HepG2 (cell line): ENCODE data around the gene PACC1. TPM values are rescaled to one million over a fixed set of nuclear protein-coding genes. Genes with fewer than 3 reads are reported as not detected.
A peak's percentile ranks its signal among the peaks of the same experiment; 100 is the strongest.

Experiments
- ATAC-seq: fragments of 200-7000 bp; cut with Tn5 transposase; 3 replicates; pipeline ENCODE4 v1.9.1; 2020; ENCODE audit warnings: mild to moderate bottlenecking, moderate library complexity
- BruUV-seq: library from RNA; stranded (reverse); fragments of 400-500 nt; replicated peaks from 2 replicates; lab custom pipeline; 2021; lab: Mats Ljungman, UMichigan
- CTCF ChIA-PET: fragments of 300-600 bp; formaldehyde crosslinking; extraction: SDS; loops from one replicate; lab custom pipeline; 2021; ENCODE audit warnings: low total read pairs, inconsistent platforms, low intra/inter-chr PET ratio; lab: Yijun Ruan, JAX
- POLR2A ChIA-PET: fragments of 350-600 bp; sonication (Branson Sonifier 250); formaldehyde crosslinking; loops from one replicate; lab custom pipeline; 2020; ENCODE audit warnings: antibody characterized with exemption, inconsistent platforms; lab: Yijun Ruan, JAX
- DNase-seq: peaks from one replicate; pipeline ENCODE4 v3.0.0-alpha.2; 2015; ENCODE audit warnings: low spot score
- FAIRE-seq: peaks from 3 replicates; lab custom pipeline; 2011; peaks lifted over from hg19 to GRCh38; lab: Jason Lieb, UNC
- H2AFZ ChIP-seq: one replicate; pipeline ENCODE4 v1.6.1; 2011; ENCODE audit warnings: low read length, inconsistent platforms
- H3K27ac ChIP-seq: fragments of 300-600 bp; 3 replicates; pipeline ENCODE4 v1.8.0; 2011; ENCODE audit warnings: mixed run types, mild to moderate bottlenecking, mixed read lengths, low read length, inconsistent platforms; ENCODE audit not compliant: insufficient read depth; ENCODE audit errors: extremely low read length
- H3K27me3 ChIP-seq, 2 experiments: fragments of 200-600 bp in 1 of 2; 2 replicates in 1 of 2; 3 replicates in 1 of 2; pipeline versions ENCODE4 v1.6.0 to v1.8.0; 2011; ENCODE audit warnings: low read length in 2 of 2, mild to moderate bottlenecking in 2 of 2, moderate library complexity in 2 of 2, inconsistent platforms in 1 of 2; ENCODE audit not compliant: insufficient read depth in 2 of 2, control insufficient read depth in 1 of 2
- H3K36me3 ChIP-seq, 2 experiments: fragments of 200-600 bp in 1 of 2; replicated peaks in 1 of 2; 2 replicates in 1 of 2; 3 replicates in 1 of 2; pipeline versions ENCODE4 v1.5.1 to v1.8.0; 2011; ENCODE audit warnings: low read length in 2 of 2, inconsistent platforms in 1 of 2; ENCODE audit not compliant: insufficient read depth in 2 of 2, control insufficient read depth in 1 of 2
- H3K4me1 ChIP-seq: 2 replicates; pipeline ENCODE4 v1.5.1; 2012; ENCODE audit warnings: low read length, inconsistent platforms; ENCODE audit not compliant: insufficient read depth
- H3K4me2 ChIP-seq: 2 replicates; pipeline ENCODE4 v1.6.0; 2011; ENCODE audit warnings: low read depth, low read length, inconsistent platforms
- H3K4me3 ChIP-seq, 3 experiments: fragments of 200-600 bp in 1 of 3; sonication (generic), shearing (Covaris generic) in 1 of 3; replicated peaks in 1 of 3; 2 replicates each; pipeline ENCODE4 v1.5.1; 2011 to 2016; ENCODE audit warnings: low read length in 3 of 3, inconsistent platforms in 2 of 3, low read depth in 2 of 3, mild to moderate bottlenecking in 2 of 3, control low read depth in 1 of 3, mixed read lengths in 1 of 3; ENCODE audit not compliant: insufficient read depth in 1 of 3
- H3K79me2 ChIP-seq: one replicate; pipeline ENCODE4 v1.6.1; 2011; ENCODE audit warnings: low read length, inconsistent platforms; ENCODE audit not compliant: insufficient read depth
- H3K9ac ChIP-seq: 2 replicates; pipeline ENCODE4 v1.6.0; 2011; ENCODE audit warnings: mild to moderate bottlenecking, low read depth, low read length, inconsistent platforms; ENCODE audit not compliant: insufficient read depth
- H3K9me3 ChIP-seq: 2 replicates; pipeline ENCODE4 v1.5.1; 2012; ENCODE audit warnings: mild to moderate bottlenecking, low read length
- H4K20me1 ChIP-seq: 2 replicates; pipeline ENCODE4 v1.6.0; 2011; ENCODE audit warnings: inconsistent platforms, mild to moderate bottlenecking, low read length, moderate library complexity; ENCODE audit not compliant: insufficient read depth
- CCAR2 ChIP-seq: fragments of 200-400 bp; formaldehyde crosslinking; optimal IDR thresholded peaks from 2 replicates; pipeline ENCODE3; 2018; ENCODE audit warnings: low read depth, mild to moderate bottlenecking, low read length, moderate library complexity
- DNMT1 ChIP-seq: sonication (generic); formaldehyde crosslinking; IDR thresholded peaks from 2 replicates; pipeline ENCODE4 v1.5.1; 2020; ENCODE audit warnings: mild to moderate bottlenecking, missing genetic modification reagents
- ETV5 ChIP-seq: IDR thresholded peaks from 2 replicates; pipeline ENCODE4 v1.6.1; 2018; ENCODE audit warnings: missing biosample characterization, missing genetic modification reagents, inconsistent platforms, borderline replicate concordance
- FOXO4 ChIP-seq: sonication (generic); formaldehyde crosslinking; conservative IDR thresholded peaks from 2 replicates; pipeline ENCODE4 v1.8.1; 2023; ENCODE audit warnings: missing genetic modification reagents
- HOXA5 ChIP-seq: sonication (generic); formaldehyde crosslinking; IDR thresholded peaks from 2 replicates; pipeline ENCODE4 v1.4.0; 2020; ENCODE audit warnings: missing genetic modification reagents
- KMT2A ChIP-seq: sonication (generic); formaldehyde crosslinking; IDR thresholded peaks from 2 replicates; pipeline ENCODE4 v1.4.0; 2020; ENCODE audit warnings: missing genetic modification reagents
- MIER3 ChIP-seq: IDR thresholded peaks from 2 replicates; pipeline ENCODE4 v1.6.1; 2016; ENCODE audit warnings: missing compliant biosample characterization, borderline replicate concordance
- MNT ChIP-seq: fragments of 450-650 bp; IDR thresholded peaks from 2 replicates; pipeline ENCODE4 v1.6.1; 2016
- NRL ChIP-seq: sonication (generic); formaldehyde crosslinking; IDR thresholded peaks from 2 replicates; pipeline ENCODE4 v1.5.0; 2020; ENCODE audit warnings: missing genetic modification reagents, mild to moderate bottlenecking, moderate library complexity, borderline replicate concordance
- POLR2A ChIP-seq, 2 experiments: IDR thresholded peaks; 2 replicates each; pipeline ENCODE4 v1.6.1; 2011; ENCODE audit warnings: low read depth in 2 of 2, low read length in 2 of 2, mild to moderate bottlenecking in 1 of 2, moderate library complexity in 1 of 2; ENCODE audit not compliant: insufficient read depth in 1 of 2
- REPIN1 ChIP-seq: sonication (generic); formaldehyde crosslinking; IDR thresholded peaks from 2 replicates; pipeline ENCODE4 v1.8.0; 2022; ENCODE audit warnings: missing genetic modification reagents, low read depth, mild to moderate bottlenecking, borderline replicate concordance
- SKIL ChIP-seq: sonication (generic); formaldehyde crosslinking; IDR thresholded peaks from 2 replicates; pipeline ENCODE4 v1.8.0; 2022; ENCODE audit warnings: missing genetic modification reagents, mild to moderate bottlenecking, moderate library complexity, borderline replicate concordance
- ZKSCAN5 ChIP-seq: sonication (generic); formaldehyde crosslinking; IDR thresholded peaks from 2 replicates; pipeline ENCODE4 v1.5.1; 2020; ENCODE audit warnings: mild to moderate bottlenecking, missing genetic modification reagents
- ZNF20 ChIP-seq: sonication (generic); formaldehyde crosslinking; IDR thresholded peaks from 2 replicates; pipeline ENCODE4 v1.4.0; 2020; ENCODE audit warnings: mild to moderate bottlenecking, moderate library complexity, missing genetic modification reagents
- WGBS: methylation state at CpG from one replicate; pipeline ENCODE4 v1.1.6; 2017; ENCODE audit warnings: low lambda C conversion rate; 5-methylcytosine and 5-hydroxymethylcytosine counted together
- in situ Hi-C: cut with HindIII; loops from 2 replicates; pipeline ENCODE4 v1.10.0; 2017; ENCODE audit warnings: low pct_unique_long_range_greater_than_20kb; ENCODE audit not compliant: extremely low pct_ligation_motif_present
- intact Hi-C: fragments of 100-400 bp; cut with micrococcal nuclease; formaldehyde crosslinking; loops from one replicate; pipeline ENCODE4 v1.10.0; 2022; ENCODE audit not compliant: unreplicated experiment
- polyA plus RNA-seq, 8 experiments: library from polyadenylated mRNA; depleted of rRNA in 3 of 8; stranded (reverse) in 7 of 8; unstranded in 1 of 8; fragments of >200 nt; fragmentation: Illumina TruSeq in 4 of 8; extraction: Trizol in 4 of 8; gene quantifications; 2 replicates each; pipeline versions ENCODE4 v1.2.1 to v1.2.3, GENCODE V29; 2011 to 2016; ENCODE audit warnings: low read depth in 4 of 8, missing spikeins in 1 of 8, mixed read lengths in 1 of 8; ENCODE audit not compliant: insufficient read depth in 1 of 8
- total RNA-seq, 5 experiments: library from RNA; depleted of rRNA; stranded (reverse); fragments of >200 nt; fragmentation: Illumina TruSeq; extraction: Trizol; gene quantifications; 2 replicates each; pipeline ENCODE4 v1.2.3, GENCODE V29; 2016; ENCODE audit warnings: low read depth in 1 of 5

Gene PACC1
- total and polyA plus RNA-seq, 2 of the 13 experiments (the other 11 are each of a cell fraction or from before 2014, with no cell fraction given): 9.4 to 10.7 TPM

GRCh38 chr1:212423879-212424278 lies 9.2 kb upstream of the PACC1 start:
- Histone ChIP-seq H4K20me1 (no peaks in the 10 kb centered on the region), H3K9me3 (no peaks in the 10 kb centered on the region), H3K79me2 (no peaks in the 10 kb centered on the region), H3K27ac (no peak overlapping the region), H3K4me1 (no peaks in the 10 kb centered on the region), H3K27me3 (peaks cover 0 to 17% of the 10 kb centered on the region in 2 experiments; a peak in 2 of 5 replicates), H2AFZ (no peak overlapping the region), H3K9ac (no peak overlapping the region), H3K4me3 (no peak overlapping the region), H3K36me3 (no peaks in the 10 kb centered on the region), H3K4me2 (no peak overlapping the region)
- TF ChIP-seq ZKSCAN5 (no peak), NRL (no peak), MNT (peak; percentile 29)
- WGBS: 2% methylated on average over 3 of the region's 3 CpGs
- no TSS peak for BruUV-seq
- ChIA-PET CTCF (no interaction called here), POLR2A (no interaction called here)
- intact Hi-C loops (no loop called here), in situ Hi-C loops (no loop called here)
- ATAC-seq (no peak), FAIRE-seq (no peak), DNase-seq (no peak)

GRCh38 chr1:212421165-212421564 lies 6.5 kb upstream of the PACC1 start:
- no peak for FAIRE-seq
- no peak for TF ChIP-seq HOXA5 (CRISPR knock-in tag)
- TF ChIP-seq ZKSCAN5: no peak
- no peak for TF ChIP-seq KMT2A (CRISPR knock-in tag)
- TF ChIP-seq MIER3 (CRISPR knock-in tag): no peak
- TF ChIP-seq POLR2A (IDR thresholded peaks at IDR 0.05; ENCODE audit: insufficient read depth in 1 of 2, low read depth in 2 of 2, low read length in 2 of 2): no peak
- no peak for TF ChIP-seq ETV5
- TF ChIP-seq FOXO4 (CRISPR knock-in tag): no peak
- TF ChIP-seq SKIL (CRISPR knock-in tag): no peak
- no peak for TF ChIP-seq ZNF20 (CRISPR knock-in tag)
- no peak for TF ChIP-seq REPIN1 (CRISPR knock-in tag)
- TF ChIP-seq CCAR2: no peak
- TF ChIP-seq DNMT1: no peak

More at GRCh38 chr1:212421165-212421564, 6.5 kb upstream of the PACC1 start:
- Histone ChIP-seq H3K27ac (no peak overlapping the region), H3K79me2 (no peaks in the 10 kb centered on the region), H3K4me3 (no peak overlapping the region), H3K9ac (no peak overlapping the region), H4K20me1 (no peaks in the 10 kb centered on the region), H3K4me2 (no peak overlapping the region), H3K36me3 (no peaks in the 10 kb centered on the region), H3K27me3 (peaks cover 1 to 17% of the 10 kb centered on the region in 2 experiments; a peak in 2 of 5 replicates), H3K4me1 (no peaks in the 10 kb centered on the region), H2AFZ (no peak overlapping the region), H3K9me3 (no peaks in the 10 kb centered on the region)
- POLR2A ChIA-PET: no interaction called here
- DNase-seq: no peak
- CTCF ChIA-PET: no interaction called here
- intact Hi-C loops: no loop called here
- no peak for ATAC-seq
- 47% methylated on average over 2 of the region's 2 CpGs for WGBS
- BruUV-seq: no TSS peak
- in situ Hi-C loops: no loop called here
